HUES64 (cell line): ENCODE results near the gene PACSIN1.
"Not testable (repeated sequence)": the region's sequence is repeated elsewhere in the genome, so short reads cannot be mapped to it uniquely, and the experiment has no call there.

Experiments
- H3K27ac ChIP-seq: 2 replicates; pipeline ENCODE4 v1.7.0; 2013; ENCODE audit warnings: low read depth, low read length, inconsistent platforms
- H3K27me3 ChIP-seq: 2 replicates; pipeline ENCODE4 v1.6.1; 2013; ENCODE audit warnings: mild to moderate bottlenecking, low read length; ENCODE audit not compliant: insufficient read depth
- H3K36me3 ChIP-seq: 2 replicates; pipeline ENCODE4 v1.6.1; 2013; ENCODE audit warnings: mild to moderate bottlenecking, low read length; ENCODE audit not compliant: insufficient read depth
- H3K4me1 ChIP-seq: 2 replicates; pipeline ENCODE4 v1.6.1; 2013; ENCODE audit warnings: mild to moderate bottlenecking, low read length, moderate library complexity; ENCODE audit not compliant: insufficient read depth
- H3K4me3 ChIP-seq: 2 replicates; pipeline ENCODE4 v1.5.1; 2013; ENCODE audit warnings: mild to moderate bottlenecking, low read length, moderate library complexity
- H3K9ac ChIP-seq: 2 replicates; pipeline ENCODE4 v1.6.1; 2013; ENCODE audit warnings: mild to moderate bottlenecking, low read depth, low read length
- H3K9me3 ChIP-seq: 2 replicates; pipeline ENCODE4 v1.6.1; 2013; ENCODE audit warnings: low read depth, low read length; ENCODE audit not compliant: insufficient read depth
- WGBS: fragments of 150-250, 120-280 bp; methylation state at CpG from one replicate; pipeline ENCODE4 v1.1.7; 2013; ENCODE audit warnings: missing lambda C conversion rate; 5-methylcytosine and 5-hydroxymethylcytosine counted together

Gene PACSIN1

GRCh38 chr6:34486886-34487285 lies 21.0 kb downstream of the PACSIN1 start:
- not testable (repeated sequence) for H3K9ac ChIP-seq, H3K36me3 ChIP-seq, H3K27ac ChIP-seq, H3K9me3 ChIP-seq, H3K27me3 ChIP-seq, H3K4me1 ChIP-seq, H3K4me3 ChIP-seq
- WGBS: 94% methylated on average over 8 of the region's 8 CpGs

GRCh38 chr6:34487536-34487935 lies 21.7 kb downstream of the PACSIN1 start:
- no peaks in the 10 kb centered on the region for H3K27me3 ChIP-seq
- no peaks in the 10 kb centered on the region for H3K36me3 ChIP-seq
- 87% methylated on average over 5 of the region's 5 CpGs for WGBS
- no peak overlapping the region for H3K9ac ChIP-seq
- peaks cover 7% of the 10 kb centered on the region; the same call in 1 of the 2 replicates for H3K4me1 ChIP-seq
- H3K27ac ChIP-seq: no peak overlapping the region
- H3K9me3 ChIP-seq: no peaks in the 10 kb centered on the region
- H3K4me3 ChIP-seq: no peak overlapping the region

GRCh38 chr6:34489207-34489805 lies 23.4 kb downstream of the PACSIN1 start:
- no peaks in the 10 kb centered on the region for H3K9me3 ChIP-seq
- WGBS: 92% methylated on average over 9 of the region's 9 CpGs
- no peak overlapping the region for H3K27ac ChIP-seq
- H3K4me1 ChIP-seq: peaks cover 7% of the 10 kb centered on the region; the same call in 1 of the 2 replicates
- no peaks in the 10 kb centered on the region for H3K36me3 ChIP-seq
- H3K9ac ChIP-seq: no peak overlapping the region
- H3K27me3 ChIP-seq: no peaks in the 10 kb centered on the region
- H3K4me3 ChIP-seq: no peak overlapping the region

GRCh38 chr6:34490390-34491090 lies 24.7 kb downstream of the PACSIN1 start:
- H3K27me3 ChIP-seq: no peaks in the 10 kb centered on the region
- peak overlapping the region; percentile 14; the same call in 1 of the 2 replicates for H3K9ac ChIP-seq
- no peak overlapping the region for H3K4me3 ChIP-seq

GRCh38 chr6:34491091-34491430 lies 25.2 kb downstream of the PACSIN1 start:
- Histone ChIP-seq H3K36me3 (no peaks in the 10 kb centered on the region), H3K4me3 (no peak overlapping the region), H3K27ac (no peak overlapping the region), H3K27me3 (no peaks in the 10 kb centered on the region), H3K9me3 (no peaks in the 10 kb centered on the region), H3K9ac (peak overlapping the region; percentile 14; the same call in 1 of the 2 replicates), H3K4me1 (peaks cover 7% of the 10 kb centered on the region; the same call in 1 of the 2 replicates)
- 58% methylated on average over 10 of the region's 10 CpGs for WGBS

More at GRCh38 chr6:34490390-34491090, 24.7 kb downstream of the PACSIN1 start:
- Histone ChIP-seq H3K9me3 (no peaks in the 10 kb centered on the region), H3K4me1 (peaks cover 7% of the 10 kb centered on the region; the same call in 1 of the 2 replicates), H3K36me3 (no peaks in the 10 kb centered on the region), H3K27ac (no peak overlapping the region)
- WGBS: 81% methylated on average over 20 of the region's 20 CpGs

- Histone ChIP-seq H3K9me3 (no peaks in the 10 kb centered on the region), H3K4me1 (peaks cover 7% of the 10 kb centered on the region; the same call in 1 of the 2 replicates), H3K4me3 (no peak overlapping the region), H3K27me3 (no peaks in the 10 kb centered on the region), H3K36me3 (no peaks in the 10 kb centered on the region), H3K9ac (no peak overlapping the region), H3K27ac (no peak overlapping the region)
- WGBS: 90% methylated on average over 4 of the region's 4 CpGs
Measured at GRCh38 chr6:34493344-34493743, 27.5 kb downstream of the PACSIN1 start.

- Histone ChIP-seq H3K4me3 (no peak overlapping the region), H3K9ac (no peak overlapping the region), H3K27ac (no peak overlapping the region), H3K9me3 (0 out of 2 replicates have a peak, but pooled peaks cover 2% of the 10 kb centered on the region), H3K27me3 (no peaks in the 10 kb centered on the region), H3K36me3 (no peaks in the 10 kb centered on the region), H3K4me1 (peaks cover 7% of the 10 kb centered on the region; the same call in 1 of the 2 replicates)
- WGBS: 90% methylated on average over 3 of the region's 3 CpGs
Measured at GRCh38 chr6:34494973-34495372, 29.1 kb downstream of the PACSIN1 start.

GRCh38 chr6:34496103-34496685 lies 30.3 kb downstream of the PACSIN1 start:
- Histone ChIP-seq H3K27me3 (no peaks in the 10 kb centered on the region), H3K9me3 (0 out of 2 replicates have a peak, but pooled peaks cover 2% of the 10 kb centered on the region), H3K9ac (no peak overlapping the region), H3K36me3 (no peaks in the 10 kb centered on the region), H3K27ac (no peak overlapping the region), H3K4me1 (peaks cover 1% of the 10 kb centered on the region; the same call in 1 of the 2 replicates), H3K4me3 (no peak overlapping the region)
- WGBS: 85% methylated on average over 9 of the region's 9 CpGs

- Histone ChIP-seq H3K27ac (no peak overlapping the region), H3K9me3 (0 out of 2 replicates have a peak, but pooled peaks cover 2% of the 10 kb centered on the region), H3K4me1 (no peaks in the 10 kb centered on the region), H3K4me3 (no peak overlapping the region), H3K27me3 (no peaks in the 10 kb centered on the region), H3K36me3 (no peaks in the 10 kb centered on the region), H3K9ac (no peak overlapping the region)
- 87% methylated on average over 10 of the region's 10 CpGs for WGBS
Measured at GRCh38 chr6:34497411-34497810, 31.5 kb downstream of the PACSIN1 start.

GRCh38 chr6:34506718-34507117 lies 40.8 kb downstream of the PACSIN1 start:
- H3K4me1 ChIP-seq: peaks cover 6% of the 10 kb centered on the region; the same call in 1 of the 2 replicates
- no peak overlapping the region for H3K4me3 ChIP-seq
- WGBS: 58% methylated on average over 5 of the region's 5 CpGs
- no peaks in the 10 kb centered on the region for H3K36me3 ChIP-seq
- H3K9ac ChIP-seq: no peak overlapping the region
- H3K9me3 ChIP-seq: peaks cover 2% of the 10 kb centered on the region; the same call in 1 of the 2 replicates
- H3K27me3 ChIP-seq: no peaks in the 10 kb centered on the region
- no peak overlapping the region for H3K27ac ChIP-seq

- peaks cover 11% of the 10 kb centered on the region for H3K4me1 ChIP-seq
- H3K9ac ChIP-seq: no peak overlapping the region
- no peaks in the 10 kb centered on the region for H3K27me3 ChIP-seq
- no peak overlapping the region for H3K27ac ChIP-seq
- no peak overlapping the region for H3K4me3 ChIP-seq
- no peaks in the 10 kb centered on the region for H3K36me3 ChIP-seq
- WGBS: 96% methylated on average over 3 of the region's 3 CpGs
- peaks cover 2% of the 10 kb centered on the region; the same call in 1 of the 2 replicates for H3K9me3 ChIP-seq
Measured at GRCh38 chr6:34508425-34508824, 42.5 kb downstream of the PACSIN1 start.
